Neural crest cell (in vitro differentiated cells): ENCODE measurements around the gene GPRC6A. TPM values are rescaled to one million over a fixed set of nuclear protein-coding genes. Genes with fewer than 3 reads are reported as not detected.

Experiments used
- DNase-seq: peaks from one replicate; pipeline ENCODE4 v3.0.0; 2021; ENCODE audit warnings: low read depth, mixed read lengths, low spot score
- H3K27ac Mint-ChIP-seq: one replicate; pipeline ENCODE4 v1.8.0; 2021; ENCODE audit warnings: mild to moderate bottlenecking, mixed read lengths; ENCODE audit not compliant: unreplicated experiment
- H3K27me3 Mint-ChIP-seq: 2 replicates; pipeline ENCODE4 v1.8.0; 2021; ENCODE audit warnings: low read depth, mild to moderate bottlenecking, mixed read lengths
- H3K36me3 Mint-ChIP-seq: 2 replicates; pipeline ENCODE4 v1.8.0; 2021; ENCODE audit warnings: low read depth, mild to moderate bottlenecking, mixed read lengths
- H3K4me1 Mint-ChIP-seq: 2 replicates; pipeline ENCODE4 v1.8.0; 2021; ENCODE audit warnings: mixed read lengths
- H3K4me3 Mint-ChIP-seq: one replicate; pipeline ENCODE4 v1.8.0; 2021; ENCODE audit warnings: mild to moderate bottlenecking, mixed read lengths
- H3K9me3 Mint-ChIP-seq: 2 replicates; pipeline ENCODE4 v1.8.0; 2021; ENCODE audit warnings: mixed read lengths
- total RNA-seq: library from RNA; stranded (reverse); gene quantifications from 2 replicates; pipeline ENCODE4 v1.2.1, GENCODE V29; 2021
- TF ChIP-seq, protein P1 (sequence below): fragments of 200-600 bp; sonication (generic); conservative IDR thresholded peaks from 2 replicates; pipeline ENCODE4 v1.5.0; 2021; ENCODE audit warnings: antibody characterized with exemption, mild to moderate bottlenecking

Gene GPRC6A
- total RNA-seq, 1 donor from 2014 or later = not detected

DNA sequence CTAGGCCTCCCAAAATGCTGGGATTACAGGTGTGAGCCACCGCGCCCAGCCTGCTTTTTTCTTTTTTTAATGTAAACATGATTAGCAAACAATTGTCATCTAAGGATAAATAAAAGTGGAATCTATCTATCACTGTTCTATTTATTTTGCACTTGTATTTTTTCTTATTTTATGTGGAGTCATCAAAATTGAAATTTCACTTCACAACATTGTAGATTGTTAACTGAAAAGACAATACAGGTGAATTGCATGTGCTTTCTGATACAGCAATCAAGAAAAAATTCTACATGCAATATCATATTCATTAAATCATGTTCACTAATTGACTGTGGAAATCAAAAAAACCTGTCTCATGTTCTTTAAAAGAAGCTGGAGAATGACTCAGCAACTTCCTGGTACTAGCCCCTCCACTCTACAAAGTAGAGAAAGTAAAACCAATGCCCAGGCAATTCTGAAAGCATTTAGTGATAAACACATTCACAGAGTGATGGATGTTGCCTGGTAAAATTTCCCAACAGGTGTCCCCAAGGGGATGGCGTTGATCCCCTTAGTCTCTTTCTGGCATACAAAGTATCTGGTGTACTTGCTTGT is 37.5 kb upstream of the GPRC6A start:
- H3K4me1 Mint-ChIP-seq = no peaks in the 10 kb centered on the region
- DNase-seq = no peak
- H3K27ac Mint-ChIP-seq = peak overlapping the region; percentile 40
- H3K36me3 Mint-ChIP-seq = no peaks in the 10 kb centered on the region
- TF ChIP-seq, protein P1, sequence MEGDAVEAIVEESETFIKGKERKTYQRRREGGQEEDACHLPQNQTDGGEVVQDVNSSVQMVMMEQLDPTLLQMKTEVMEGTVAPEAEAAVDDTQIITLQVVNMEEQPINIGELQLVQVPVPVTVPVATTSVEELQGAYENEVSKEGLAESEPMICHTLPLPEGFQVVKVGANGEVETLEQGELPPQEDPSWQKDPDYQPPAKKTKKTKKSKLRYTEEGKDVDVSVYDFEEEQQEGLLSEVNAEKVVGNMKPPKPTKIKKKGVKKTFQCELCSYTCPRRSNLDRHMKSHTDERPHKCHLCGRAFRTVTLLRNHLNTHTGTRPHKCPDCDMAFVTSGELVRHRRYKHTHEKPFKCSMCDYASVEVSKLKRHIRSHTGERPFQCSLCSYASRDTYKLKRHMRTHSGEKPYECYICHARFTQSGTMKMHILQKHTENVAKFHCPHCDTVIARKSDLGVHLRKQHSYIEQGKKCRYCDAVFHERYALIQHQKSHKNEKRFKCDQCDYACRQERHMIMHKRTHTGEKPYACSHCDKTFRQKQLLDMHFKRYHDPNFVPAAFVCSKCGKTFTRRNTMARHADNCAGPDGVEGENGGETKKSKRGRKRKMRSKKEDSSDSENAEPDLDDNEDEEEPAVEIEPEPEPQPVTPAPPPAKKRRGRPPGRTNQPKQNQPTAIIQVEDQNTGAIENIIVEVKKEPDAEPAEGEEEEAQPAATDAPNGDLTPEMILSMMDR = no peak
- H3K4me3 Mint-ChIP-seq = no peak overlapping the region
- peaks cover 4% of the 10 kb centered on the region for H3K27me3 Mint-ChIP-seq
- H3K9me3 Mint-ChIP-seq = peaks cover 3% of the 10 kb centered on the region

DNA sequence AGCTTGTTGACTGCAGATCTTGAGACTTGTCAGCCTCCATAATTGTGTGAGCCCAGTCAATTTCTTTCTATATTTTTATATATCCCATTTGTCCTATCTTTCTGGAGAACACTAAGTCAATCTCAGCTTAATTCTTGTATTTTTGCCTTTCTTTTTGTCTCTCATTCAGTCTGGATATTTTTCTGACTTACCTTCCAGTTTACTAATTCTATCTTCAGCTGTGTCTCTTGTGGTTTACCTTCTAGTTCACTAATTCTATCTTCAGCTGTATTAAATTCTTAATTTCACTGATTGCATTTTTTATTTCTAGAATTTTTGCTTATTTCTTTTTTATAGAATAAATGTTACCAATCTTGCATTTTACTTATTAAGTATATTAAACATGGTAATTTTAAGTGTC is 30.4 kb upstream of the GPRC6A start:
- DNase-seq = no peak
- no peak overlapping the region for H3K4me3 Mint-ChIP-seq
- H3K27ac Mint-ChIP-seq = no peak overlapping the region
- H3K36me3 Mint-ChIP-seq = peaks cover 8% of the 10 kb centered on the region
- H3K9me3 Mint-ChIP-seq = peaks cover 19% of the 10 kb centered on the region
- H3K4me1 Mint-ChIP-seq = no peaks in the 10 kb centered on the region
- TF ChIP-seq, protein P1 = no peak
- no peaks in the 10 kb centered on the region for H3K27me3 Mint-ChIP-seq

DNA sequence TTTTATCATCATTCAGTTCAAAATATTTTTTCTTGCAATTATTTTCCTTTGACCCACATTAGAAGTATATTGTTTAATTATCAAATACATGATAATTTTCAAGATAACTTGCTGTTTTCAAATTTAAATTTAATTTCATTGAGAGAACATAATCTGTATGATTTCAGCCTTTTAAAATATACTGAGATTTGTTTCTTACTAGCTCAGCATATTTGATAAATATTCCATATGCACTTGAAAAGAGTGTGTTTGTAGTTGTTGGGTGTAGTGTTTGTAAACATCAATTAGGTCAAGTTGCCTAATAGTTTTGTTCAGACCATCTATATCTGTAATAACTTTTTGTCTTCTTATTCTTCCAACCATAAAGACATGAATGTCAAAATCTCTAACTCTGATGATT is 29.2 kb upstream of the GPRC6A start:
- Mint-ChIP-seq H3K27ac (no peak overlapping the region), H3K27me3 (peaks cover 6% of the 10 kb centered on the region), H3K9me3 (peaks cover 24% of the 10 kb centered on the region), H3K36me3 (peaks cover 13% of the 10 kb centered on the region), H3K4me1 (no peaks in the 10 kb centered on the region), H3K4me3 (no peak overlapping the region)
- DNase-seq = no peak
- TF ChIP-seq, protein P1 = no peak

DNA sequence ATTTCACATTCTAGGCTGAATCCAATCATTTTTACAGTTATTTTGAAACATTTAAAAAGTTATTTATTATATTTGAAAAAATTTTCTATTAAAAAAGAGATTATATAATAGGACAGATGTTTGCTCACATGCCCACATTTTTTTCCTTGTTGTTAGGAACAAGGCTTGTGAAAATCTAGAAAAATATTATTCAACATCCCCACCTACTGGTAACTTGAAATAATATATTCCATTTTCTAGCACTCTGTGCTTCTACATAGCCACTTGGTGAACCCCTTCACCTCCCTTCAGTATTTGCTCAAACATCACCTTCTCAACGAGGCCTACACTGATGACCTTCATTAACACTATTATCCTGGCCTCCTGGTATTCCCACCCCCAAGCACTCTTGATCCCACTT is 18.3 kb upstream of the GPRC6A start:
- Mint-ChIP-seq H3K27me3 (no peaks in the 10 kb centered on the region), H3K4me1 (no peaks in the 10 kb centered on the region), H3K4me3 (no peak overlapping the region), H3K27ac (no peak overlapping the region), H3K9me3 (no peaks in the 10 kb centered on the region), H3K36me3 (no peaks in the 10 kb centered on the region)
- TF ChIP-seq, protein P1 = peak; percentile 63
- no peak for DNase-seq

DNA sequence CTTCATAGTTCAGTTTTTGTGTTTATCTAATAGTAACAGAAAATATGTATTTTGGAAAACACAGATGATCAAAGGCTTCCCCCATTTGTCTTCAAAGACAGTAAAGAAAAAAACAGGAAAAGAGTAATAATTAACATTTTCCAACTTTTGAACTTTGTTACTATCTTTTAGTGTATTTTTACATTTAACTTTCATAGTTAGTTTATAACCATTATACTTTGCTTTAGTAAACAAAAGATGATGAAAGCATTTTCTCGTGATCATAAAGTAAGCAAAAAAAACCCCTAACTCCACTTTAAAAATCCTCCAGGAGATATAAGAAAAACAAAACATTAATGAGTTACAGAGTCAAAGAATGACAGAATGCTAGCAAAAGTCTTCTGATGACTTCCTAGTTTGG is 13.6 kb upstream of the GPRC6A start:
- H3K36me3 Mint-ChIP-seq = no peaks in the 10 kb centered on the region
- H3K4me1 Mint-ChIP-seq = no peaks in the 10 kb centered on the region
- no peak overlapping the region for H3K4me3 Mint-ChIP-seq
- H3K27ac Mint-ChIP-seq = no peak overlapping the region
- TF ChIP-seq, protein P1 = no peak
- DNase-seq = no peak
- no peaks in the 10 kb centered on the region for H3K27me3 Mint-ChIP-seq
- peaks cover 6% of the 10 kb centered on the region for H3K9me3 Mint-ChIP-seq
